PC-9 (cell line): Measurements from ENCODE around the gene SYDE2. TPM values are rescaled to one million over a fixed set of nuclear protein-coding genes. Genes with fewer than 3 reads are reported as not detected.

Experiments
- BruUV-seq: library from RNA; stranded (reverse); fragments of 400-500 nt; replicated peaks from 2 replicates; lab custom pipeline; 2021; lab: Mats Ljungman, UMichigan
- CTCF ChIA-PET: fragments of 300-600 bp; sonication (Branson Sonifier 250); formaldehyde crosslinking; loops from one replicate; lab custom pipeline; 2022; ENCODE audit warnings: antibody characterized with exemption; lab: Charles Lee
- POLR2A ChIA-PET: fragments of 300-600 bp; sonication (Branson Sonifier 250); formaldehyde crosslinking; loops from one replicate; lab custom pipeline; 2022; ENCODE audit warnings: antibody characterized with exemption; ENCODE audit not compliant: unreplicated experiment; lab: Charles Lee
- DNase-seq, 2 experiments: peaks; one replicate each; pipeline versions ENCODE4 v3.0.0 to v3.0.0-alpha.2; 2015 to 2022; ENCODE audit warnings: mixed read lengths in 1 of 2
- H2AFZ ChIP-seq: fragments of 200-600 bp; sonication (generic); 2 replicates; pipeline ENCODE4 v1.8.1; 2017; ENCODE audit warnings: antibody characterized with exemption
- H3F3A ChIP-seq: fragments of 200-600 bp; sonication (generic); 2 replicates; pipeline ENCODE4 v1.8.1; 2017; ENCODE audit warnings: antibody characterized with exemption, mild to moderate bottlenecking, low read depth; ENCODE audit not compliant: insufficient read depth
- H3K27ac ChIP-seq: fragments of 200-600 bp; sonication (generic); 2 replicates; pipeline ENCODE4 v1.6.1; 2016; ENCODE audit warnings: mixed run types
- H3K27me3 ChIP-seq: fragments of 200-600 bp; sonication (generic); 2 replicates; pipeline ENCODE4 v1.6.1; 2016; ENCODE audit warnings: low read depth, mixed run types; ENCODE audit not compliant: insufficient read depth
- H3K36me3 ChIP-seq: fragments of 200-600 bp; sonication (generic); 2 replicates; pipeline ENCODE4 v1.6.1; 2016; ENCODE audit warnings: low read depth, mixed run types
- H3K4me1 ChIP-seq: fragments of 200-600 bp; sonication (generic); replicated peaks from 2 replicates; pipeline ENCODE4 v1.6.1; 2016; ENCODE audit warnings: mixed run types; ENCODE audit not compliant: insufficient read depth
- H3K4me2 ChIP-seq: fragments of 200-600 bp; sonication (generic); 2 replicates; pipeline ENCODE4 v1.6.1; 2017; ENCODE audit warnings: mixed run types
- H3K4me3 ChIP-seq: fragments of 200-600 bp; sonication (generic); 2 replicates; pipeline ENCODE4 v1.6.1; 2016; ENCODE audit warnings: mixed run types
- H3K79me2 ChIP-seq: fragments of 200-600 bp; sonication (generic); 2 replicates; pipeline ENCODE4 v1.6.1; 2017; ENCODE audit warnings: low read depth, mixed run types
- H3K9me2 ChIP-seq: fragments of 200-600 bp; sonication (generic); 2 replicates; pipeline ENCODE4 v1.8.1; 2017; ENCODE audit warnings: mild to moderate bottlenecking; ENCODE audit not compliant: insufficient read depth
- H3K9me3 ChIP-seq: fragments of 200-600 bp; sonication (generic); 2 replicates; pipeline ENCODE4 v1.8.1; 2016; ENCODE audit warnings: low read depth; ENCODE audit not compliant: insufficient read depth
- H4K20me1 ChIP-seq: fragments of 200-600 bp; sonication (generic); 2 replicates; pipeline ENCODE4 v1.8.1; 2017; ENCODE audit not compliant: insufficient read depth
- CTCF ChIP-seq: fragments of 200-600 bp; sonication (generic); conservative IDR thresholded peaks from 2 replicates; pipeline ENCODE4 v1.6.1; 2017; ENCODE audit warnings: mixed run types, antibody characterized with exemption, mild to moderate bottlenecking, moderate library complexity
- EZH2 ChIP-seq: fragments of 200-600 bp; sonication (generic); IDR thresholded peaks from 2 replicates; pipeline ENCODE4 v1.8.0; 2017; ENCODE audit warnings: antibody characterized with exemption, low read depth
- intact Hi-C: fragments of 100-400 bp; cut with micrococcal nuclease; formaldehyde crosslinking; loops from one replicate; pipeline ENCODE4 v1.10.0; 2022; ENCODE audit not compliant: unreplicated experiment
- total RNA-seq: library from RNA; stranded (reverse); gene quantifications from 2 replicates; pipeline ENCODE4 v1.2.3, GENCODE V29; 2021

The SYDE2 gene
- total RNA-seq, 1 experiment from 2014 or later, result 10.3 TPM

- Histone ChIP-seq H3K79me2 (peaks cover 5% of the 10 kb centered on the region), H3K27ac (no peak overlapping the region), H4K20me1 (no peaks in the 10 kb centered on the region), H3K4me2 (no peak overlapping the region), H3F3A (no peaks in the 10 kb centered on the region; the same call in 1 of the 2 replicates), H3K4me3 (no peak overlapping the region), H3K27me3 (no peaks in the 10 kb centered on the region), H3K9me3 (no peaks in the 10 kb centered on the region), H3K4me1 (no peaks in the 10 kb centered on the region), H3K9me2 (no peaks in the 10 kb centered on the region), H3K36me3 (peaks cover 24% of the 10 kb centered on the region), H2AFZ (no peak overlapping the region)
- BruUV-seq, result no TSS peak
- no peak for TF ChIP-seq CTCF
- TF ChIP-seq EZH2, result no peak
- DNase-seq, result no peak
- POLR2A ChIA-PET, result interaction anchor here (0.6 to 0.7 kb wide), 2 partner anchors 101 to 535 kb away, joined by 4 read pairs; no protein-coding TSS in a partner anchor
- CTCF ChIA-PET, result no interaction called here
- intact Hi-C loops, result no loop called here
Measured at GRCh38 chr1:85180869-85181268, 19.9 kb downstream of the SYDE2 start.

GRCh38 chr1:85179522-85179921 is 21.3 kb downstream of the SYDE2 start:
- Histone ChIP-seq H3K27me3 (no peaks in the 10 kb centered on the region), H3K4me1 (no peaks in the 10 kb centered on the region), H4K20me1 (no peaks in the 10 kb centered on the region), H3K27ac (no peak overlapping the region), H3K4me2 (no peak overlapping the region), H3K9me2 (no peaks in the 10 kb centered on the region), H2AFZ (no peak overlapping the region), H3K9me3 (no peaks in the 10 kb centered on the region), H3K36me3 (peaks cover 24% of the 10 kb centered on the region), H3K4me3 (no peak overlapping the region), H3K79me2 (peaks cover 3% of the 10 kb centered on the region), H3F3A (no peaks in the 10 kb centered on the region; the same call in 1 of the 2 replicates)
- ChIA-PET CTCF (interaction anchor here (0.5 kb wide), 1 partner anchor 73 kb away, joined by 3 read pairs; no protein-coding TSS in a partner anchor), POLR2A (no interaction called here)
- TF ChIP-seq CTCF (no peak), EZH2 (no peak)
- DNase-seq, result no peak
- BruUV-seq, result no TSS peak
- intact Hi-C loops, result no loop called here

GRCh38 chr1:85178396-85178795 is 22.4 kb downstream of the SYDE2 start:
- H3K4me1 ChIP-seq, result no peaks in the 10 kb centered on the region
- ChIA-PET CTCF (no interaction called here), POLR2A (interaction anchor here (0.7 kb wide), 1 partner anchor 60 kb away, joined by 8 read pairs; no protein-coding TSS in a partner anchor)
- no peaks in the 10 kb centered on the region; the same call in 1 of the 2 replicates for H3K79me2 ChIP-seq
- intact Hi-C loops, result no loop called here
- H3K27ac ChIP-seq, result no peak overlapping the region
- no peaks in the 10 kb centered on the region for H4K20me1 ChIP-seq
- H3K9me2 ChIP-seq, result no peaks in the 10 kb centered on the region
- TF ChIP-seq CTCF, result no peak
- no peak for TF ChIP-seq EZH2
- no peak overlapping the region for H3K4me3 ChIP-seq
- peaks cover 22% of the 10 kb centered on the region for H3K36me3 ChIP-seq
- no peak for DNase-seq
- no TSS peak for BruUV-seq
- no peak overlapping the region for H2AFZ ChIP-seq
- no peaks in the 10 kb centered on the region for H3K27me3 ChIP-seq
- H3K9me3 ChIP-seq, result no peaks in the 10 kb centered on the region
- no peak overlapping the region for H3K4me2 ChIP-seq
- H3F3A ChIP-seq, result no peaks in the 10 kb centered on the region; the same call in 1 of the 2 replicates
